Measurements from ENCODE around the gene CLC.
"Not testable (repeated sequence)": the region's sequence is repeated elsewhere in the genome, so short reads cannot be mapped to it uniquely, and the experiment has no call there.

CLC gene

GRCh38 chr19:39737891-39738290, at the start of gene CLC:
Gene CLC (minus strand): TSS chr19:39738029. CDS start chr19:39737952, 77 bp downstream.
- DNase-seq: no peak

GRCh38 chr19:39780894-39781293, 43.1 kb upstream of the CLC start:
- DNase-seq: no peak

- DNase-seq: no peak
Measured at GRCh38 chr19:39778763-39779162, 40.9 kb upstream of the CLC start, which contains the start of gene LEUTX. Gene LEUTX (plus strand): TSS chr19:39778854. CDS start chr19:39778921, 67 bp downstream.

GRCh38 chr19:39768786-39769185, 31.0 kb upstream of the CLC start:
- no peak for DNase-seq

GRCh38 chr19:39768334-39768733, 30.5 kb upstream of the CLC start:
- no peak for DNase-seq

- DNase-seq: peak; percentile 46
Measured at GRCh38 chr19:39765091-39766076, 27.6 kb upstream of the CLC start.

- DNase-seq: not testable (repeated sequence)
Measured at GRCh38 chr19:39761851-39762250, 24.0 kb upstream of the CLC start.

- no peak for DNase-seq
Measured at GRCh38 chr19:39759457-39760184, 21.8 kb upstream of the CLC start.

- no peak for DNase-seq
Measured at GRCh38 chr19:39754971-39755370, 17.1 kb upstream of the CLC start.

- DNase-seq: no peak
Measured at GRCh38 chr19:39754544-39754943, 16.7 kb upstream of the CLC start.

- no peak for DNase-seq
Measured at GRCh38 chr19:39752795-39753194, 15.0 kb upstream of the CLC start.

GRCh38 chr19:39752390-39752789, 14.6 kb upstream of the CLC start:
- no peak for DNase-seq

- DNase-seq: no peak
Measured at GRCh38 chr19:39749981-39750380, 12.2 kb upstream of the CLC start.

GRCh38 chr19:39746836-39747529, 9.2 kb upstream of the CLC start:
- no peak for DNase-seq

GRCh38 chr19:39745643-39746042, 7.8 kb upstream of the CLC start:
- DNase-seq: no peak

- no peak for DNase-seq
Measured at GRCh38 chr19:39740395-39740794, 2.6 kb upstream of the CLC start.

GRCh38 chr19:39738814-39739213, 985 bp upstream of the CLC start:
- no peak for DNase-seq

GRCh38 chr19:39737351-39737750, 478 bp downstream of the CLC start:
- no peak for DNase-seq

- no peak for DNase-seq
Measured at GRCh38 chr19:39736088-39736487, 1.7 kb downstream of the CLC start.

- no peak for DNase-seq
Measured at GRCh38 chr19:39735688-39736087, 2.1 kb downstream of the CLC start.

- no peak for DNase-seq
Measured at GRCh38 chr19:39733841-39734240, 4.0 kb downstream of the CLC start.

- no peak for DNase-seq
Measured at GRCh38 chr19:39731685-39732084, 6.1 kb downstream of the CLC start.

GRCh38 chr19:39729594-39729993, 8.2 kb downstream of the CLC start:
- no peak for DNase-seq
